ENCODE results near the gene TAF11L12.
"Not testable (repeated sequence)": the region's sequence is repeated elsewhere in the genome, so short reads cannot be mapped to it uniquely, and the experiment has no call there.

DNA sequence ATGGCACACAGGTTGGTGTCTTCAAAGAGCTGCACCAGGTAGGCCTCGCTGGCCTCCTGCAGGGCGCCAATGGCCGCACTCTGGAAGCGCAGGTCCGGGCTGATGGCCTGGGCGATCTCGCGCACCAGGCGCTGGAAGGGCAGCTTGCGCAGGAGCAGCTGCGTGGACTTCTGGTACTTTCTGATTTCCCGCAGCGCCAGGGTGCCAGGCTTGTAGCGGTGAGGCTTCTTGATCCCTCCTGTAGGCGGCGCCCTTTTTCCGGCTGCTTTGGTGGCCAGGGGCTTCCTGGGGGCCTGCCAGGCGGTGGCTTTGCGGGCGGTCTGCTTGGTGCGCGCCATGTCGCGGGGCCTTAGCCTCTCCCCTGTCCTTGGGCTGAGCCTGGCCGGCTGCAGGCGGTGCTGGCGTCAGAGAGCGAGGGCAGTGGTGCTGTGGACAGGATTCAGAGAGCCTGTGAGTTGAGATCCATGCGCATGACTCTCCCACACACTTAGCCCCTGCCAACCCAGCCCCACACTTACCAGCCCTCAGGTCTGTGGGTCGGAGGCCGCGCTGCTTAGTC lies 45.1 kb downstream of the TAF11L12 start:
- not testable (repeated sequence) for TF ChIP-seq CTCF (conservative IDR thresholded peaks at IDR 0.05; ENCODE audit: low read depth, low read length); EZH2 (IDR thresholded peaks at IDR 0.05; ENCODE audit: low read length, unreplicated experiment); EZH2phosphoT487 (IDR thresholded peaks at IDR 0.05; ENCODE audit: borderline replicate concordance, low read length)
